Suprapubic skin (tissue), 4 donors: ENCODE data around the gene C10orf105.

Experiments used
- EP300 ChIP-seq: sonication (generic); formaldehyde crosslinking; IDR thresholded peaks from one replicate; pipeline ENCODE4 v1.6.1; 2017; ENCODE audit warnings: antibody characterized with exemption
- POLR2A ChIP-seq, 2 donors: fragments of 450-650 bp; IDR thresholded peaks; one replicate each; pipeline ENCODE4 v1.6.1; 2017; ENCODE audit warnings: antibody characterized with exemption in 2 of 2, mild to moderate bottlenecking in 2 of 2, moderate library complexity in 2 of 2
- POLR2AphosphoS5 ChIP-seq, 3 donors: sonication (generic); formaldehyde crosslinking; IDR thresholded peaks; one replicate each; pipeline ENCODE4 v1.6.1; 2017; ENCODE audit warnings: antibody characterized with exemption in 3 of 3
- TF ChIP-seq, protein P1 (sequence below), 2 donors: fragments of 200-600 bp in 1 of 2; fragments of 450-650 bp in 1 of 2; sonication (generic) in 1 of 2; IDR thresholded peaks; one replicate each; pipeline ENCODE4 v1.5.1; 2016 to 2019; ENCODE audit warnings: antibody characterized with exemption in 2 of 2, mild to moderate bottlenecking in 1 of 2, moderate library complexity in 1 of 2

DNA sequence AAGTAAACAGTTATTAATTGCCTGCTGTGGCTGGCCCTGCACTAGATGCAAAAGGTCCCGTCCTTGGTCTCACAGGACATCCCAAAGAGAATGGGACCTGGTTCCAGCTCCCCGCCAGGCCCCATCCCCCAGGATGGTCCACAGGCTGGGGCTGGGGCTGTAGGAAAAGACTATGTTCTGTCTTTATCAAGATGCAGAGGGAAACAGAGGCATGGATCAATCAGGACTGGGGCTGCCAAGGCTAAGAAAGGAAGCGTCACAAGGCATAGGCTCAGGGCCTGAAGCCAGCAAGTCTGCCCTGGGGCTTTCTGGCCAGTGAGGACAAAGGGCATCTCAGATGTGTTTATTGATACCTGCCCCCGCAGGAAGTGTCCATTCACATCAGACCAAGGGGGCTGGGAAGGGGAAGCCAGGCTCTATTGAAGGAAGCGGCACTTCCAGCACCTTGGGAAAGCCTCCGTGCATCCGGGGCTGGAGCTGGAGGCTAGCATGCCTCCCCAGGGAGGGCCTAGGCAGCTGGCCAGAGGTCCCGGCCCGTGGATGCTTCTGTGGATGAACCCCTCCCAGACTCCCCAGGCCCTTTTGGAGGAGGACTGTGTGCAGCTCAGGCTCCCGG, 48.0 kb upstream of the C10orf105 start:
- TF ChIP-seq, protein P1, sequence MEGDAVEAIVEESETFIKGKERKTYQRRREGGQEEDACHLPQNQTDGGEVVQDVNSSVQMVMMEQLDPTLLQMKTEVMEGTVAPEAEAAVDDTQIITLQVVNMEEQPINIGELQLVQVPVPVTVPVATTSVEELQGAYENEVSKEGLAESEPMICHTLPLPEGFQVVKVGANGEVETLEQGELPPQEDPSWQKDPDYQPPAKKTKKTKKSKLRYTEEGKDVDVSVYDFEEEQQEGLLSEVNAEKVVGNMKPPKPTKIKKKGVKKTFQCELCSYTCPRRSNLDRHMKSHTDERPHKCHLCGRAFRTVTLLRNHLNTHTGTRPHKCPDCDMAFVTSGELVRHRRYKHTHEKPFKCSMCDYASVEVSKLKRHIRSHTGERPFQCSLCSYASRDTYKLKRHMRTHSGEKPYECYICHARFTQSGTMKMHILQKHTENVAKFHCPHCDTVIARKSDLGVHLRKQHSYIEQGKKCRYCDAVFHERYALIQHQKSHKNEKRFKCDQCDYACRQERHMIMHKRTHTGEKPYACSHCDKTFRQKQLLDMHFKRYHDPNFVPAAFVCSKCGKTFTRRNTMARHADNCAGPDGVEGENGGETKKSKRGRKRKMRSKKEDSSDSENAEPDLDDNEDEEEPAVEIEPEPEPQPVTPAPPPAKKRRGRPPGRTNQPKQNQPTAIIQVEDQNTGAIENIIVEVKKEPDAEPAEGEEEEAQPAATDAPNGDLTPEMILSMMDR (IDR thresholded peaks at IDR 0.05): no peak
- no peak for TF ChIP-seq POLR2A (IDR thresholded peaks at IDR 0.05)
- TF ChIP-seq EP300: no peak
- TF ChIP-seq POLR2AphosphoS5 (IDR thresholded peaks at IDR 0.05): no peak
